Measurements from ENCODE around the gene FEM1B. TPM values are rescaled to one million over a fixed set of nuclear protein-coding genes. Genes with fewer than 3 reads are reported as not detected.

Gene FEM1B
- total RNA-seq, 4 donors from 2014 or later = 28.1 to 48.2 (median 43.0) TPM

GRCh38 chr15:68286256-68286655, 8.7 kb downstream of the FEM1B start:
- H3K27ac ChIP-seq = no peak overlapping the region
- no peaks in the 10 kb centered on the region for H3K27me3 ChIP-seq
- no peak overlapping the region for H3K4me3 ChIP-seq
- TF ChIP-seq, protein P1, sequence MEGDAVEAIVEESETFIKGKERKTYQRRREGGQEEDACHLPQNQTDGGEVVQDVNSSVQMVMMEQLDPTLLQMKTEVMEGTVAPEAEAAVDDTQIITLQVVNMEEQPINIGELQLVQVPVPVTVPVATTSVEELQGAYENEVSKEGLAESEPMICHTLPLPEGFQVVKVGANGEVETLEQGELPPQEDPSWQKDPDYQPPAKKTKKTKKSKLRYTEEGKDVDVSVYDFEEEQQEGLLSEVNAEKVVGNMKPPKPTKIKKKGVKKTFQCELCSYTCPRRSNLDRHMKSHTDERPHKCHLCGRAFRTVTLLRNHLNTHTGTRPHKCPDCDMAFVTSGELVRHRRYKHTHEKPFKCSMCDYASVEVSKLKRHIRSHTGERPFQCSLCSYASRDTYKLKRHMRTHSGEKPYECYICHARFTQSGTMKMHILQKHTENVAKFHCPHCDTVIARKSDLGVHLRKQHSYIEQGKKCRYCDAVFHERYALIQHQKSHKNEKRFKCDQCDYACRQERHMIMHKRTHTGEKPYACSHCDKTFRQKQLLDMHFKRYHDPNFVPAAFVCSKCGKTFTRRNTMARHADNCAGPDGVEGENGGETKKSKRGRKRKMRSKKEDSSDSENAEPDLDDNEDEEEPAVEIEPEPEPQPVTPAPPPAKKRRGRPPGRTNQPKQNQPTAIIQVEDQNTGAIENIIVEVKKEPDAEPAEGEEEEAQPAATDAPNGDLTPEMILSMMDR (IDR thresholded peaks at IDR 0.05) = no peak
- TF ChIP-seq POLR2A (IDR thresholded peaks at IDR 0.05) = no peak
- H3K4me1 ChIP-seq = peaks cover 0 to 46% (median under 1%) of the 10 kb centered on the region in 4 donors
- no peak for DNase-seq
- H3K9me3 ChIP-seq = no peaks in the 10 kb centered on the region
- H3K36me3 ChIP-seq = peaks cover 0 to 28% (median 0%) of the 10 kb centered on the region in 3 donors

DNA sequence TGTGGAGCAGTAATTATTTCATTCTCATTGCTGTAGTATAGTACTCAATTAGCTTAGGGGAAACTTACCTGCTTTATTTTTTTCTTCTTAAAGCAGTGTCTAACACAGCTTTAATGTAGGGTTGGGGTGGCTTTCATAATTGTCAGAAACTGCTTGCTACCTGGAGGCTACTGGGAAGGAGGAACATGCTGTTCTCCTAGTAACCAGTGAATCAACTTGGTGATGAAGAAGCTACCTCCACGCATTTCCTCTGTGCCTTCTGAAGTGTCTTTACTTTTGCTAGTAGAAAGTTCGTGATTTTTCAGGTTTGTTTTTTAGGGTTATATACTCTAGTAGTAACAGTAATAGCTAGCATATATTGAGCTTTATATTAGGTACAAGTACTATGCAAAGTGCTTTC, 11.5 kb downstream of the FEM1B start:
- Histone ChIP-seq H3K4me3 (no peak overlapping the region), H3K36me3 (peaks cover 0 to 28% (median 0%) of the 10 kb centered on the region in 3 donors), H3K27me3 (no peaks in the 10 kb centered on the region), H3K9me3 (no peaks in the 10 kb centered on the region), H3K4me1 (peaks cover 0 to 34% (median 0%) of the 10 kb centered on the region in 4 donors), H3K27ac (no peak overlapping the region)
- TF ChIP-seq, protein P1 (IDR thresholded peaks at IDR 0.05) = no peak
- TF ChIP-seq POLR2A (IDR thresholded peaks at IDR 0.05) = no peak
- no peak for DNase-seq

DNA sequence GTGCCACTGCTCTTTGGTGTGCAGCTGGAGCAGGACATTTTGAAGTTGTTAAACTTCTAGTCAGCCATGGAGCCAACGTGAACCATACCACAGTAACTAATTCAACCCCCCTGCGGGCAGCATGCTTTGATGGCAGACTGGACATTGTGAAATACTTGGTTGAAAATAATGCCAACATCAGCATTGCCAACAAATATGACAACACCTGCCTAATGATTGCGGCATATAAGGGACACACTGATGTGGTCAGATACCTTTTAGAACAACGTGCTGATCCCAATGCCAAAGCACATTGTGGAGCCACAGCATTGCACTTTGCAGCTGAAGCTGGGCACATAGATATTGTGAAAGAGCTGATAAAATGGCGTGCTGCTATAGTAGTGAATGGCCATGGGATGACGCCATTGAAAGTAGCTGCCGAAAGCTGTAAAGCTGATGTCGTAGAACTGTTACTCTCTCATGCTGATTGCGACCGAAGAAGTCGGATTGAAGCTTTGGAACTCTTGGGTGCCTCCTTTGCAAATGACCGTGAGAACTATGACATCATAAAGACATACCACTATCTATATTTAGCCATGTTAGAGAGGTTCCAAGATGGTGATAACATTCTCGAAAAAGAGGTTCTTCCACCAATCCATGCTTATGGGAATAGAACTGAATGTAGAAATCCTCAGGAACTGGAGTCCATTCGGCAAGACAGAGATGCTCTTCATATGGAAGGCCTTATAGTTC, 12.2 kb downstream of the FEM1B start:
- Histone ChIP-seq H3K27ac (no peak overlapping the region), H3K9me3 (no peaks in the 10 kb centered on the region), H3K27me3 (no peaks in the 10 kb centered on the region), H3K4me3 (no peak overlapping the region), H3K4me1 (peaks cover 0 to 35% (median 0%) of the 10 kb centered on the region in 4 donors), H3K36me3 (peaks cover 0 to 24% (median 0%) of the 10 kb centered on the region in 3 donors)
- no peak for DNase-seq
- no peak for TF ChIP-seq POLR2A (IDR thresholded peaks at IDR 0.05)
- TF ChIP-seq, protein P1 (IDR thresholded peaks at IDR 0.05) = no peak

DNA sequence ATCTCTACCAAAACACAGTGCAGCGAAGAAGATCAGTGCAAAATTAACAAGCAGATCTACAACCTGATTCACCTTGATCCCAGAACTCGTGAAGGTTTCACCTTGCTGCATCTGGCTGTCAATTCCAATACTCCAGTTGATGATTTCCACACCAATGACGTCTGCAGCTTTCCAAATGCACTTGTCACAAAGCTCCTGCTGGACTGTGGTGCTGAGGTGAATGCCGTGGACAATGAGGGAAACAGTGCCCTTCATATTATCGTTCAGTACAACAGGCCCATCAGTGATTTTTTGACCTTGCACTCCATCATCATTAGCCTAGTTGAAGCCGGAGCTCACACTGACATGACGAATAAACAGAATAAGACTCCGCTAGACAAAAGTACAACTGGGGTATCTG, 13.2 kb downstream of the FEM1B start:
- Histone ChIP-seq H3K9me3 (no peaks in the 10 kb centered on the region), H3K27me3 (no peaks in the 10 kb centered on the region), H3K4me3 (no peak overlapping the region), H3K27ac (no peak overlapping the region), H3K36me3 (peaks cover 0 to 18% (median 0%) of the 10 kb centered on the region in 3 donors), H3K4me1 (peaks cover 0 to 33% (median 0%) of the 10 kb centered on the region in 4 donors)
- DNase-seq = no peak
- TF ChIP-seq, protein P1 (IDR thresholded peaks at IDR 0.05) = no peak
- no peak for TF ChIP-seq POLR2A (IDR thresholded peaks at IDR 0.05)

GRCh38 chr15:68292157-68292781, 14.7 kb downstream of the FEM1B start:
- TF ChIP-seq POLR2A (IDR thresholded peaks at IDR 0.05) = no peak
- TF ChIP-seq, protein P1 (IDR thresholded peaks at IDR 0.05) = no peak
- peaks cover 0 to 18% (median 0%) of the 10 kb centered on the region in 4 donors for H3K4me1 ChIP-seq
- H3K36me3 ChIP-seq = peaks cover 0 to 18% (median 0%) of the 10 kb centered on the region in 3 donors

More at GRCh38 chr15:68292157-68292781, 14.7 kb downstream of the FEM1B start:
- Histone ChIP-seq H3K4me3 (no peak overlapping the region), H3K27ac (no peak overlapping the region), H3K9me3 (no peaks in the 10 kb centered on the region), H3K27me3 (no peaks in the 10 kb centered on the region)
- DNase-seq = no peak
